GM12878 (cell line): ENCODE measurements around the gene EMP2. TPM values are rescaled to one million over a fixed set of nuclear protein-coding genes. Genes with fewer than 3 reads are reported as not detected.

Source experiments
- ATF7 ChIP-seq: fragments of 450-650 bp; IDR thresholded peaks from 2 replicates; pipeline ENCODE4 v1.6.1; 2016; ENCODE audit warnings: low read depth, mild to moderate bottlenecking
- NR2F1 ChIP-seq: fragments of 450-650 bp; conservative IDR thresholded peaks from 2 replicates; pipeline ENCODE4 v1.6.1; 2017; ENCODE audit warnings: mild to moderate bottlenecking
- NRF1 ChIP-seq: conservative IDR thresholded peaks from 2 replicates; pipeline ENCODE4 v1.6.1; 2011; ENCODE audit warnings: mild to moderate bottlenecking, low read depth, low read length, improper control_type of control experiment
- YY1 ChIP-seq: IDR thresholded peaks from 2 replicates; pipeline ENCODE4 v1.6.1; 2011; ENCODE audit warnings: low read depth, mild to moderate bottlenecking, low read length
- polyA plus RNA-seq, 11 experiments: library from polyadenylated mRNA; depleted of rRNA in 4 of 11; unstranded in 6 of 11; stranded (reverse) in 5 of 11; fragments of >200 nt; fragmentation: Nextera tagmentation in 4 of 11; fragmentation: Illumina TruSeq in 1 of 11; extraction: Ambion mirVana in 4 of 11; extraction: Trizol in 1 of 11; gene quantifications; 1 replicate in 1 of 11; 2 replicates in 10 of 11; pipeline versions ENCODE4 v1.2.1 to v1.2.3, GENCODE V29; 2011 to 2016; ENCODE audit warnings: inconsistent platforms in 2 of 11, missing spikeins in 2 of 11, low read depth in 1 of 11
- total RNA-seq, 4 experiments: library from RNA; depleted of rRNA in 3 of 4; stranded (reverse); fragments of >200 nt in 3 of 4; fragmentation: Illumina TruSeq in 1 of 4; extraction: Trizol in 1 of 4; gene quantifications; 2 replicates each; pipeline versions ENCODE4 v1.2.1 to v1.2.3, GENCODE V29; 2013 to 2021
- TF ChIP-seq, protein P1 (sequence below): fragments of 150-350 bp; IDR thresholded peaks from 2 replicates; pipeline ENCODE4 v1.6.1; 2014; ENCODE audit warnings: mild to moderate bottlenecking, low read depth, low read length
- TF ChIP-seq, protein P2 (sequence below): IDR thresholded peaks from 2 replicates; pipeline ENCODE4 v1.6.1; 2011; ENCODE audit warnings: borderline replicate concordance, low read depth, mild to moderate bottlenecking, moderate library complexity, mixed read lengths, low read length; ENCODE audit not compliant: insufficient read depth; ENCODE audit errors: extremely low read length
- TF ChIP-seq, protein P3 (sequence below): IDR thresholded peaks from 2 replicates; pipeline ENCODE4 v1.6.1; 2011; ENCODE audit warnings: low read depth, mild to moderate bottlenecking, low read length, moderate library complexity, borderline replicate concordance; ENCODE audit errors: extremely low read depth
- TF ChIP-seq, protein P4 (sequence below): fragments of 150-350 bp; IDR thresholded peaks from 2 replicates; pipeline ENCODE4 v1.6.1; 2016; ENCODE audit warnings: low read depth, low read length

Gene EMP2
- total and polyA plus RNA-seq, 10 of the 15 experiments (the other 5 are each of a cell fraction or from before 2014, with no cell fraction given): 0.41 to 10.4 (median 3.8) TPM

DNA sequence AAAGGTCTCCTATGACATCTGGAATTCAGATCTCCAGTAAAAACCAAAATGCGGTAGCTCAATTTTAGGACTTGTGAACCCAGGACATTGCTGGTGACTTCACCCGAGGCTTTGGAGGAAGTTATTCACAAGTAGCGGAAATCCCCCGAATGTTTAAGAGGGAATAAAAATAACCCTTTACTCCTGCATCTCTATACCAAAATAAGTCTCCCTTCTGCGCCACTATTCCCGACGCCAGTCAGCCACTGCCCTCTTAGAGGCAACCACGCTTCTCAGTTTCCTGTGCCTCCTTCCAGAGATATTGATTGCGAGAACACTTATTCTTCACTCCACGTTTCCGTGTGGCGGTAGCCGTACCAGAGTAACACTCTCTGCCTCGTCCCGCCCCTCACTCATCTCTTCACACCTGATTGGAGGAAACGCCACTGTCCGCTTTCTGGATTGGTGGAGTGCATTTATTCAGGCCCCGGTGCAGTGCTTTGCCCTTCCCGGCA is 27.4 kb downstream of the EMP2 start (continued):
- TF ChIP-seq, protein P1, sequence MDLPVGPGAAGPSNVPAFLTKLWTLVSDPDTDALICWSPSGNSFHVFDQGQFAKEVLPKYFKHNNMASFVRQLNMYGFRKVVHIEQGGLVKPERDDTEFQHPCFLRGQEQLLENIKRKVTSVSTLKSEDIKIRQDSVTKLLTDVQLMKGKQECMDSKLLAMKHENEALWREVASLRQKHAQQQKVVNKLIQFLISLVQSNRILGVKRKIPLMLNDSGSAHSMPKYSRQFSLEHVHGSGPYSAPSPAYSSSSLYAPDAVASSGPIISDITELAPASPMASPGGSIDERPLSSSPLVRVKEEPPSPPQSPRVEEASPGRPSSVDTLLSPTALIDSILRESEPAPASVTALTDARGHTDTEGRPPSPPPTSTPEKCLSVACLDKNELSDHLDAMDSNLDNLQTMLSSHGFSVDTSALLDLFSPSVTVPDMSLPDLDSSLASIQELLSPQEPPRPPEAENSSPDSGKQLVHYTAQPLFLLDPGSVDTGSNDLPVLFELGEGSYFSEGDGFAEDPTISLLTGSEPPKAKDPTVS: no peak
- TF ChIP-seq, protein P2, sequence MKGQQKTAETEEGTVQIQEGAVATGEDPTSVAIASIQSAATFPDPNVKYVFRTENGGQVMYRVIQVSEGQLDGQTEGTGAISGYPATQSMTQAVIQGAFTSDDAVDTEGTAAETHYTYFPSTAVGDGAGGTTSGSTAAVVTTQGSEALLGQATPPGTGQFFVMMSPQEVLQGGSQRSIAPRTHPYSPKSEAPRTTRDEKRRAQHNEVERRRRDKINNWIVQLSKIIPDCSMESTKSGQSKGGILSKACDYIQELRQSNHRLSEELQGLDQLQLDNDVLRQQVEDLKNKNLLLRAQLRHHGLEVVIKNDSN: no peak
- TF ChIP-seq NRF1 (no peak), YY1 (0 out of 2 replicates have a peak, but pooled peaks have one; percentile 7), NR2F1 (no peak), ATF7 (no peak)
- TF ChIP-seq, protein P3, sequence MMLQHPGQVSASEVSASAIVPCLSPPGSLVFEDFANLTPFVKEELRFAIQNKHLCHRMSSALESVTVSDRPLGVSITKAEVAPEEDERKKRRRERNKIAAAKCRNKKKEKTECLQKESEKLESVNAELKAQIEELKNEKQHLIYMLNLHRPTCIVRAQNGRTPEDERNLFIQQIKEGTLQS: no peak
- TF ChIP-seq, protein P4, sequence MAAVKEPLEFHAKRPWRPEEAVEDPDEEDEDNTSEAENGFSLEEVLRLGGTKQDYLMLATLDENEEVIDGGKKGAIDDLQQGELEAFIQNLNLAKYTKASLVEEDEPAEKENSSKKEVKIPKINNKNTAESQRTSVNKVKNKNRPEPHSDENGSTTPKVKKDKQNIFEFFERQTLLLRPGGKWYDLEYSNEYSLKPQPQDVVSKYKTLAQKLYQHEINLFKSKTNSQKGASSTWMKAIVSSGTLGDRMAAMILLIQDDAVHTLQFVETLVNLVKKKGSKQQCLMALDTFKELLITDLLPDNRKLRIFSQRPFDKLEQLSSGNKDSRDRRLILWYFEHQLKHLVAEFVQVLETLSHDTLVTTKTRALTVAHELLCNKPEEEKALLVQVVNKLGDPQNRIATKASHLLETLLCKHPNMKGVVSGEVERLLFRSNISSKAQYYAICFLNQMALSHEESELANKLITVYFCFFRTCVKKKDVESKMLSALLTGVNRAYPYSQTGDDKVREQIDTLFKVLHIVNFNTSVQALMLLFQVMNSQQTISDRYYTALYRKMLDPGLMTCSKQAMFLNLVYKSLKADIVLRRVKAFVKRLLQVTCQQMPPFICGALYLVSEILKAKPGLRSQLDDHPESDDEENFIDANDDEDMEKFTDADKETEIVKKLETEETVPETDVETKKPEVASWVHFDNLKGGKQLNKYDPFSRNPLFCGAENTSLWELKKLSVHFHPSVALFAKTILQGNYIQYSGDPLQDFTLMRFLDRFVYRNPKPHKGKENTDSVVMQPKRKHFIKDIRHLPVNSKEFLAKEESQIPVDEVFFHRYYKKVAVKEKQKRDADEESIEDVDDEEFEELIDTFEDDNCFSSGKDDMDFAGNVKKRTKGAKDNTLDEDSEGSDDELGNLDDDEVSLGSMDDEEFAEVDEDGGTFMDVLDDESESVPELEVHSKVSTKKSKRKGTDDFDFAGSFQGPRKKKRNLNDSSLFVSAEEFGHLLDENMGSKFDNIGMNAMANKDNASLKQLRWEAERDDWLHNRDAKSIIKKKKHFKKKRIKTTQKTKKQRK: no peak
